ENCODE measurements around the gene CAST.

DNA sequence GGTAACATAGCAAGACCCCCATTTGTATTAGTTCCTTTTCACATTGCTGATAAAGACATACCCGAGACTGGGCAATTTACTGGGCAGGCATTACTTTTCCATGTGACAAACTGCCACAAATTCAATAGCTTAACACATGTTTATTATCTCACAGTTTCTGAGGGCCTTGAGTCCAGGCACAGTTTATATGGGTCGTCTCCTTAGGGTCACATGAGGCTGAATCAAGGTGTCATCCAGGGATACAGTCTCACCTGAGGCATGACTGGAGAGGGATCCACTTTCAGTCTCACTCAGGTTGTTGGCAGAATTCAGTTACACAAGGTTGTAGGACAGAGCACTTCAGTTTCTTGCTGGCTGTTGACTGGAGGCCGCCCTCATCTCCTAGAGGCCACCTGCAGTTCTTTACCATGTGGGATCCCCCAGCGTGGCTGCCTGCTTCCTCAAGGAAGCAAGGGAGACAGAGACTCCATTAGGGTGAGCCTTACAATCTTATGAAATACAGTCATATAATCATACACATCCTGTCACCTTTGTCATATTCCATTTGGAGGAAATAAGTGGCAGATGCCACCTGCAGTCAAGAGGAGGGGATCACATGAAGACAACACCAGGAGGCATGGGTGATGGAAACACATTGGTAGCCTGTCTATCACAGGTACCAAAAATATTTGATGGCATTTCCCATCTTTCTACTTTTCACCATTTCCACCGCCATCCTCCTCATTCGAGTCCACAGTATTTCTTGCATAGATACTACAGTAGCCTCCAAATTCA, 160.7 kb downstream of the CAST start:
- no peak for TF ChIP-seq POLR2AphosphoS5 (IDR thresholded peaks at IDR 0.05; ENCODE audit: low read depth, low read length)
- no peak for TF ChIP-seq TAF1 (IDR thresholded peaks at IDR 0.05; ENCODE audit: borderline replicate concordance, low read depth, low read length)
- no peak for TF ChIP-seq POLR2A (IDR thresholded peaks at IDR 0.05; ENCODE audit: low read depth, low read length)
